Ishikawa (cell line): ENCODE results near the gene KCNQ1OT1.

Experiments used
- EP300 ChIP-seq: IDR thresholded peaks from 2 replicates; pipeline ENCODE4 v1.6.1; 2012; ENCODE audit warnings: borderline replicate concordance
- FOXM1 ChIP-seq: IDR thresholded peaks from 2 replicates; pipeline ENCODE4 v1.6.1; 2012; ENCODE audit warnings: low read depth, borderline replicate concordance
- MAX ChIP-seq: IDR thresholded peaks from 2 replicates; pipeline ENCODE4 v1.6.1; 2012
- NFIC ChIP-seq: IDR thresholded peaks from 2 replicates; pipeline ENCODE4 v1.6.1; 2012
- RAD21 ChIP-seq: IDR thresholded peaks from 2 replicates; pipeline ENCODE4 v1.6.1; 2012; ENCODE audit warnings: low read depth
- REST ChIP-seq: IDR thresholded peaks from 2 replicates; pipeline ENCODE4 v1.6.1; 2012; ENCODE audit warnings: low read depth, mild to moderate bottlenecking
- TCF12 ChIP-seq: IDR thresholded peaks from 2 replicates; pipeline ENCODE4 v1.6.1; 2012; ENCODE audit warnings: low read depth
- USF1 ChIP-seq: IDR thresholded peaks from 2 replicates; pipeline ENCODE4 v1.6.1; 2012
- YY1 ChIP-seq: IDR thresholded peaks from 2 replicates; pipeline ENCODE4 v1.6.1; 2012; ENCODE audit warnings: low read depth
- ZBTB7A ChIP-seq: IDR thresholded peaks from 2 replicates; pipeline ENCODE4 v1.6.1; 2012; ENCODE audit warnings: low read depth

GRCh38 chr11:2701230-2701629 is 1.4 kb upstream of the KCNQ1OT1 start:
- TF ChIP-seq YY1, result no peak
- TF ChIP-seq EP300, result no peak
- no peak for TF ChIP-seq USF1
- no peak for TF ChIP-seq MAX
- no peak for TF ChIP-seq ZBTB7A
- TF ChIP-seq RAD21, result no peak
- no peak for TF ChIP-seq TCF12
- no peak for TF ChIP-seq REST
- no peak for TF ChIP-seq FOXM1
- no peak for TF ChIP-seq NFIC
